Uterus (tissue), 2 donors: ENCODE measurements around the gene PCDHB10.
"Not testable (repeated sequence)": the region's sequence is repeated elsewhere in the genome, so short reads cannot be mapped to it uniquely, and the experiment has no call there.

Experiments
- CTCF ChIP-seq, 4 experiments: fragments of 200-600 bp in 2 of 4; fragments of 450-650 bp in 2 of 4; sonication (generic) in 2 of 4; IDR thresholded peaks; one replicate each; pipeline ENCODE4 v1.5.1; 2016 to 2019; ENCODE audit warnings: antibody characterized with exemption in 4 of 4, mild to moderate bottlenecking in 2 of 4, moderate library complexity in 1 of 4
- POLR2A ChIP-seq, 2 donors: fragments of 450-650 bp; IDR thresholded peaks; one replicate each; pipeline ENCODE4 v1.6.1; 2016; ENCODE audit warnings: antibody characterized with exemption in 2 of 2, mild to moderate bottlenecking in 1 of 2, moderate library complexity in 1 of 2

DNA sequence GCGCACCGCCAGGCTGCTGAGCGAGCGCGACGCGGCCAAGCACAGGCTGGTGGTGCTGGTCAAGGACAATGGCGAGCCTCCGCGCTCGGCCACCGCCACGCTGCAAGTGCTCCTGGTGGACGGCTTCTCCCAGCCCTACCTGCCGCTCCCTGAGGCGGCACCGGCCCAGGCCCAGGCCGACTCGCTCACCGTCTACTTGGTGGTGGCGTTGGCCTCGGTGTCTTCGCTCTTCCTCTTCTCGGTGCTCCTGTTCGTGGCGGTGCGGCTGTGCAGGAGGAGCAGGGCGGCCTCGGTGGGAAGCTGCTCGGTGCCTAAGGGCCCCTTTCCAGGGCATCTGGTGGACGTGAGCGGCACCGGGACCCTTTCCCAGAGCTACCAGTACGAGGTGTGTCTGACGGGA is 9.5 kb downstream of the PCDHB10 start:
- TF ChIP-seq CTCF, POLR2A (IDR thresholded peaks at IDR 0.05): not testable (repeated sequence)
